Measurements from ENCODE around the gene MIB2. TPM values are rescaled to one million over a fixed set of nuclear protein-coding genes. Genes with fewer than 3 reads are reported as not detected.
A peak's percentile ranks its signal among the peaks of the same experiment; 100 is the strongest.
"Not testable (repeated sequence)": the region's sequence is repeated elsewhere in the genome, so short reads cannot be mapped to it uniquely, and the experiment has no call there.

The MIB2 gene
- 56.8 TPM for total RNA-seq

- peak; percentile 96 to 98 (median 97) for DNase-seq (ENCODE audit: low read depth in 2 of 3, low spot score in 2 of 3)
Observed at GRCh38 chr1:1615256-1616044, at the start of gene MIB2. Gene MIB2 (plus strand): TSS chr1:1615500. CDS start chr1:1623453, 7,953 bp downstream.

- DNase-seq (ENCODE audit: low read depth in 2 of 3, low spot score in 2 of 3), result no peak
Observed at GRCh38 chr1:1567152-1567875, 48.0 kb upstream of the MIB2 start.

GRCh38 chr1:1567891-1568291 is 47.4 kb upstream of the MIB2 start:
- DNase-seq (ENCODE audit: low read depth in 2 of 3, low spot score in 2 of 3), result no peak

- no peak for DNase-seq (ENCODE audit: low read depth in 2 of 3, low spot score in 2 of 3)
Observed at GRCh38 chr1:1569341-1569740, 46.0 kb upstream of the MIB2 start.

GRCh38 chr1:1573843-1574720 is 41.2 kb upstream of the MIB2 start:
- peak in 2 of 3 donors; percentile 73 to 83 for DNase-seq (ENCODE audit: low read depth in 2 of 3, low spot score in 2 of 3)

- DNase-seq (ENCODE audit: low read depth in 2 of 3, low spot score in 2 of 3), result peak; percentile 93 to 96 (median 95)
Observed at GRCh38 chr1:1574721-1575537, 40.4 kb upstream of the MIB2 start, which contains the start of gene SSU72. Gene SSU72 (minus strand): TSS chr1:1574863. CDS start chr1:1574557, 306 bp downstream.

GRCh38 chr1:1577367-1578011 is 37.8 kb upstream of the MIB2 start:
- DNase-seq (ENCODE audit: low read depth in 2 of 3, low spot score in 2 of 3), result no peak

GRCh38 chr1:1578371-1578940 is 36.8 kb upstream of the MIB2 start:
- no peak for DNase-seq (ENCODE audit: low read depth in 2 of 3, low spot score in 2 of 3)

GRCh38 chr1:1582585-1583346 is 32.5 kb upstream of the MIB2 start:
- DNase-seq (ENCODE audit: low read depth in 2 of 3, low spot score in 2 of 3), result no peak

- DNase-seq (ENCODE audit: low read depth in 2 of 3, low spot score in 2 of 3), result no peak
Observed at GRCh38 chr1:1583347-1584010, 31.8 kb upstream of the MIB2 start.

GRCh38 chr1:1591452-1591851 is 23.8 kb upstream of the MIB2 start:
- DNase-seq (ENCODE audit: low read depth in 2 of 3, low spot score in 2 of 3), result no peak

- no peak for DNase-seq (ENCODE audit: low read depth in 2 of 3, low spot score in 2 of 3)
Observed at GRCh38 chr1:1593834-1594601, 21.3 kb upstream of the MIB2 start.

GRCh38 chr1:1594602-1595260 is 20.6 kb upstream of the MIB2 start:
- no peak for DNase-seq (ENCODE audit: low read depth in 2 of 3, low spot score in 2 of 3)

GRCh38 chr1:1595341-1595740 is 20.0 kb upstream of the MIB2 start:
- DNase-seq (ENCODE audit: low read depth in 2 of 3, low spot score in 2 of 3), result not testable (repeated sequence)

- DNase-seq (ENCODE audit: low read depth in 2 of 3, low spot score in 2 of 3), result no peak
Observed at GRCh38 chr1:1596493-1597274, 18.6 kb upstream of the MIB2 start.
